NT2/D1 (cell line): ENCODE results near the gene FBLIM1.

Experiments used
- SUZ12 ChIP-seq: IDR thresholded peaks from 2 replicates; pipeline ENCODE4 v1.6.1; 2011; ENCODE audit not compliant: insufficient read length, insufficient read depth; ENCODE audit errors: extremely low read depth
- YY1 ChIP-seq: IDR thresholded peaks from 2 replicates; pipeline ENCODE4 v1.6.1; 2011; ENCODE audit not compliant: insufficient read length, insufficient read depth
- ZNF274 ChIP-seq: IDR thresholded peaks from 2 replicates; pipeline ENCODE4 v1.6.1; 2011; ENCODE audit warnings: mild to moderate bottlenecking, low read depth, low read length

DNA sequence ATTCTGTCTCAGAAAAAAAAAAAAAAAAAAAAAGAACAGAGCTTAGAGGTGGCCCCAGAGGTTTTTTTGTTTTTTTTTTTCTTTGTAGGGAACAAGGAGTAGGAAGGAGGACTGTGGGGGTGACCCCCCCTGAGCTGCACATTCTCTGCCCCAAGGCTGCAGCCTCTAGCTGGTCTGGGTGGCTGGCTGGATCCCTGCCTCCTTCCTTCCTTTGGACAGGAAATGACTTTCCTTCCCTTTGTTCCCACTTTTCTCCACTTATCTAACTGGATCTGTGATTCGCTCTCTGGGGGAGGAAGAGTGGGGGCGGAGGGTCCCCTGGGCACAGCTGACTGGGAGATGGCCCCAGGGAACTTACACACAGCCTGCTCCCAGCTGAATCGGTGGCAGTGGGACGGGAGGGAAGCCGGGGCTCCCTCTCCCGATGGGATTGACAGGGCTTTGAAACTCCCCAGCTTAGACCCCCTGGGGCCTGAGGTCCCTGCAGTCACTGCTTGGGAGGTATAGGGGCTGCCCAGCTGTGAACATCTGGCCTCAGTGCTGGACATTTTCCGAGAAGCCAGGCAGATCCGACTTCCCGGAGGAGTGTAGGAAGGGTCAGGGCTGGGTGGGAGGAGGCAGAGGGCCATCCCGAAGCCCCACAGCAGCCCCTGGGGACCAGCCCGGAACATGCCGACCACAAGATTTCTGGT lies 2.1 kb downstream of the FBLIM1 start:
- TF ChIP-seq ZNF274 (no peak), SUZ12 (no peak), YY1 (no peak)
